Measurements from ENCODE around the gene GZMH.

GZMH gene

GRCh38 chr14:24613241-24613640 lies 3.8 kb upstream of the GZMH start:
- TF ChIP-seq, protein P1, sequence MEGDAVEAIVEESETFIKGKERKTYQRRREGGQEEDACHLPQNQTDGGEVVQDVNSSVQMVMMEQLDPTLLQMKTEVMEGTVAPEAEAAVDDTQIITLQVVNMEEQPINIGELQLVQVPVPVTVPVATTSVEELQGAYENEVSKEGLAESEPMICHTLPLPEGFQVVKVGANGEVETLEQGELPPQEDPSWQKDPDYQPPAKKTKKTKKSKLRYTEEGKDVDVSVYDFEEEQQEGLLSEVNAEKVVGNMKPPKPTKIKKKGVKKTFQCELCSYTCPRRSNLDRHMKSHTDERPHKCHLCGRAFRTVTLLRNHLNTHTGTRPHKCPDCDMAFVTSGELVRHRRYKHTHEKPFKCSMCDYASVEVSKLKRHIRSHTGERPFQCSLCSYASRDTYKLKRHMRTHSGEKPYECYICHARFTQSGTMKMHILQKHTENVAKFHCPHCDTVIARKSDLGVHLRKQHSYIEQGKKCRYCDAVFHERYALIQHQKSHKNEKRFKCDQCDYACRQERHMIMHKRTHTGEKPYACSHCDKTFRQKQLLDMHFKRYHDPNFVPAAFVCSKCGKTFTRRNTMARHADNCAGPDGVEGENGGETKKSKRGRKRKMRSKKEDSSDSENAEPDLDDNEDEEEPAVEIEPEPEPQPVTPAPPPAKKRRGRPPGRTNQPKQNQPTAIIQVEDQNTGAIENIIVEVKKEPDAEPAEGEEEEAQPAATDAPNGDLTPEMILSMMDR (IDR thresholded peaks at IDR 0.05; ENCODE audit: low read depth, low read length), result no peak
- no peak for DNase-seq (ENCODE audit: low read depth in 2 of 2)
- H3K4me3 ChIP-seq (replicated peaks in 1 of 2; ENCODE audit: low read depth in 2 of 2, low read length in 2 of 2), result no peak overlapping the region

GRCh38 chr14:24612196-24612595 lies 2.7 kb upstream of the GZMH start:
- TF ChIP-seq, protein P1 (IDR thresholded peaks at IDR 0.05; ENCODE audit: low read depth, low read length), result no peak
- DNase-seq (ENCODE audit: low read depth in 2 of 2), result no peak
- no peak overlapping the region for H3K4me3 ChIP-seq (replicated peaks in 1 of 2; ENCODE audit: low read depth in 2 of 2, low read length in 2 of 2)

- DNase-seq (ENCODE audit: low read depth in 2 of 2), result no peak
- no peak overlapping the region for H3K4me3 ChIP-seq (replicated peaks in 1 of 2; ENCODE audit: low read depth in 2 of 2, low read length in 2 of 2)
- TF ChIP-seq, protein P1 (IDR thresholded peaks at IDR 0.05; ENCODE audit: low read depth, low read length), result no peak
Observed at GRCh38 chr14:24607635-24608514, 1.6 kb downstream of the GZMH start.

DNA sequence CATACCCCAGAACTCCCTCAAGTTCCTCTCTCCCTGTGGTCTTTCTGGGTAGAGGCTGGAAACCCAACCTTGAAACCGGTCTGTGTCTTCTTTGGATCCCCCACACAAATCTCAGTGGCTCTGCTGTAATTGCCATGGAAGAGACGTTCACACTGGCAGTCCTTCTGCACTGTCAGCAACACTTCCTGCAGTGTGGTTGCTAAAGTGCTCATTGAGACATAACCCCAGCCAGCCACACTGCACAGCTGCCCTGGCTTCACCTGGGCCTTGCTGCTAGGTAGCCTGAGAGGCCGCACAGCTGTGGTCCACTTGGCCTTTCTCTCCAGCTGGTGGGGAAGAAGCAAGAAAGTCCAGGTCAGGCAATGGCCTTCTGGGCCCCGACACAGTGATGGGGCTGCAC lies 2.4 kb downstream of the GZMH start:
- no peak overlapping the region for H3K4me3 ChIP-seq (replicated peaks in 1 of 2; ENCODE audit: low read depth in 2 of 2, low read length in 2 of 2)
- TF ChIP-seq, protein P1 (IDR thresholded peaks at IDR 0.05; ENCODE audit: low read depth, low read length), result no peak

DNA sequence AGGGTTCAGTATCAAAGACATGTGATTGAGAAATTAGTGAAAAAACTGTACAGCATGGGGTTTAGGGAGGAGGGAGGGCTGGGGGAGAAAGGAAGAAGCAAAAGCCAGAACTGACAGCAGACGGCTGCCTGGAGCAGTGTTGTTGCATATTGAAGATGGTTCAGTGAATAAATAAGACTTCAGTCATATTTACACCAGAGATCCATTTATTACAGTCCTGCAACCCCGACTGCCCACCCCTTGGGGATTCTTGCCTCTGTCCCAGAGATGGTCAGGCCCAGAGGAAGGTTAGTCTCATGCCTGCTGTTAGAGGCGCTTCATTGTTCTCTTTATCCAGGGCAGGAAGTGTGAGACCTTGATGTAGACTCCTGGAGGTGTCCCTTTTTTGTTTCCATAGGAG lies 3.2 kb downstream of the GZMH start:
- DNase-seq (ENCODE audit: low read depth in 2 of 2), result no peak
- H3K4me3 ChIP-seq (replicated peaks in 1 of 2; ENCODE audit: low read depth in 2 of 2, low read length in 2 of 2), result no peak overlapping the region
- TF ChIP-seq, protein P1 (IDR thresholded peaks at IDR 0.05; ENCODE audit: low read depth, low read length), result no peak

More for the DNA sequence above, 2.4 kb downstream of the GZMH start:
- DNase-seq (ENCODE audit: low read depth in 2 of 2), result no peak

- H3K4me3 ChIP-seq (replicated peaks in 1 of 2; ENCODE audit: low read depth in 2 of 2, low read length in 2 of 2), result no peak overlapping the region
- DNase-seq (ENCODE audit: low read depth in 2 of 2), result peak in 1 of 2 donors; percentile 1
- TF ChIP-seq, protein P1 (IDR thresholded peaks at IDR 0.05; ENCODE audit: low read depth, low read length), result peak; percentile 39
Observed at GRCh38 chr14:24605435-24606190, 3.9 kb downstream of the GZMH start.

Measured in cardiac fibroblast (primary cell).